ENCODE results near the gene FBXO21. TPM values are rescaled to one million over a fixed set of nuclear protein-coding genes. Genes with fewer than 3 reads are reported as not detected.
"Not testable (repeated sequence)": the region's sequence is repeated elsewhere in the genome, so short reads cannot be mapped to it uniquely, and the experiment has no call there.

Gene FBXO21
- total RNA-seq, 4 donors from 2014 or later, result 76.8 to 133 (median 87.7) TPM

DNA sequence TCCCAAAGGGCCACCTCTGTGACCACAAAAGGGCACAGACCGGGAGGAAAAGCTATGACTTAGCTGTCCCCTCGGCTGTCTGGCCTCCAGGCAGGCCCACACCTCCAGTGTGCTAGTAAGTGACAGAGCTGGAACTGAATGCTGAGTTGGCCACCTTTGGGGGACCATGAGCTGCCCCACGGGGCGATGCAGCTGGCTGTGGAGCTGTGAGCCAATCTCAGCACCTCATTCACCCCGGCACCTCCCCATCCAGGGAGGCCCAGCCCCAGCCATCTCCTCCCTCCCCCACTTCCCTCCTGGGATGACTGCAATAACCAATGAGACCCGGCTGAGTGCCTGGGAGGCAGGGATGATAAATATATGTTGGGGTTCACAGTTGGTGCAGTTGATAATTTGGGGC is 78.9 kb downstream of the FBXO21 start:
- H3K4me3 ChIP-seq (ENCODE audit: low read depth, poor library complexity, severe bottlenecking), result no peak overlapping the region
- TF ChIP-seq, protein P1, sequence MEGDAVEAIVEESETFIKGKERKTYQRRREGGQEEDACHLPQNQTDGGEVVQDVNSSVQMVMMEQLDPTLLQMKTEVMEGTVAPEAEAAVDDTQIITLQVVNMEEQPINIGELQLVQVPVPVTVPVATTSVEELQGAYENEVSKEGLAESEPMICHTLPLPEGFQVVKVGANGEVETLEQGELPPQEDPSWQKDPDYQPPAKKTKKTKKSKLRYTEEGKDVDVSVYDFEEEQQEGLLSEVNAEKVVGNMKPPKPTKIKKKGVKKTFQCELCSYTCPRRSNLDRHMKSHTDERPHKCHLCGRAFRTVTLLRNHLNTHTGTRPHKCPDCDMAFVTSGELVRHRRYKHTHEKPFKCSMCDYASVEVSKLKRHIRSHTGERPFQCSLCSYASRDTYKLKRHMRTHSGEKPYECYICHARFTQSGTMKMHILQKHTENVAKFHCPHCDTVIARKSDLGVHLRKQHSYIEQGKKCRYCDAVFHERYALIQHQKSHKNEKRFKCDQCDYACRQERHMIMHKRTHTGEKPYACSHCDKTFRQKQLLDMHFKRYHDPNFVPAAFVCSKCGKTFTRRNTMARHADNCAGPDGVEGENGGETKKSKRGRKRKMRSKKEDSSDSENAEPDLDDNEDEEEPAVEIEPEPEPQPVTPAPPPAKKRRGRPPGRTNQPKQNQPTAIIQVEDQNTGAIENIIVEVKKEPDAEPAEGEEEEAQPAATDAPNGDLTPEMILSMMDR (IDR thresholded peaks at IDR 0.05), result no peak
- TF ChIP-seq POLR2A (IDR thresholded peaks at IDR 0.05), result no peak
- intact Hi-C loops (cut with DNase I; ENCODE audit: low total_unique reads), result no loop called here
- WGBS, 2 donors, result 47 to 64% methylated on average over 4 to 6 of the region's 6 CpGs
- no peak for DNase-seq (ENCODE audit: low spot score in 2 of 2)

DNA sequence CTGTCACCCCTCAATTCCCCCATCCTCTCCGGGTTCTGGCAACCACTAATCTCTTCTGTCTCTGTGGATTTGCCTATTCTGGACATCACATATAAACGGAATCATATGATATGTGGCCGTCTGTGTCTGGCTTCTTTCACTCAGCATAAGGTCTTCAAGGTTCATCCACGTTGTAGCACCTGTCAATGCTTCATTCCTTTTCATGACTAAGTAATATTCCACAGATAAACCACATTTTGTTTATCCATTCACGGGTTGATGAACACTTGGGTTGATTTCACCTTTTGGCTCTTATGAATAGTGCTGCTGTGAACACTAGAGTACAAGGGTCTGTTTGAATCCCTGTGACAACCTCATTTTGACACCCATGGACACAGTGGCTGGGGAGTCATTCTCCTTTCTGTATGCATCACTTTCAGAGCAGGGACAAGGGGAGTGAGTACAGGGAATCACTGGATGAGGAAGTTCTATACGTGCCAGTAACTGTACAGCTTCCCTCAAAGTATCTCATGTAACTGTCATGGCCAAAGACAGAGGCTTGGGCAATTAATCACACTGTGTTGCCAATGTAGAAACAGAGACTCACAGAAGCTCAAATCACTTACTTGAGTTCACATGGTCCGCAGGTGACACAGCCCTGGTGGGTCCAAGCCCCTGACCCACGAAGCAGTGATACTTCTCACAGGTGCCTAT is 80.2 kb downstream of the FBXO21 start:
- TF ChIP-seq, protein P1 (IDR thresholded peaks at IDR 0.05), result no peak
- TF ChIP-seq POLR2A (IDR thresholded peaks at IDR 0.05), result no peak
- no peak overlapping the region for H3K4me3 ChIP-seq (ENCODE audit: low read depth, poor library complexity, severe bottlenecking)
- DNase-seq (ENCODE audit: low spot score in 2 of 2), result no peak
- 77 to 91% methylated on average over 8 of the region's 8 CpGs for WGBS, 2 donors
- intact Hi-C loops (cut with DNase I; ENCODE audit: low total_unique reads), result no loop called here

DNA sequence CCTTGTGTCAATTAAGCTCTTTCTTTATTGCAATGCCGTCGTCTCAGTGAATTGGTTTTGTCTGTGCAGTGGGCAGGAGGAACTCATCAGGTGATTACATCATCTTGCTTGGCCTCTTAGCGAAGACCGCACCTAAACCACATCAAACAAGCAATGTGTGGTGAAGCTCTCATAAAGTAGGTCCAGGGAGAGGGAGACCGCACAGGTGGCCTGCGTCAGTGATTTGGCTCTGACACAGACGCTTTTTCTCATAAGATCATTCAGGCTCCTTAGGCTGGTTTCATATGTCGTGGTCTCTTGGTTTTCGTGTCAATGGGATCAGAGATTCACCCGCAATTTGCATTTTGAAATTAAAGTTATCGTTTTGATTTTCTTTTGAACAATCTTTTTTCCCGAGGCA is 84.4 kb downstream of the FBXO21 start:
- no peak for DNase-seq (ENCODE audit: low spot score in 2 of 2)
- WGBS, 2 donors, result 71 to 74% methylated on average over 12 of the region's 12 CpGs
- intact Hi-C loops (cut with DNase I; ENCODE audit: low total_unique reads), result no loop called here
- TF ChIP-seq, protein P1 (IDR thresholded peaks at IDR 0.05), result no peak
- no peak for TF ChIP-seq POLR2A (IDR thresholded peaks at IDR 0.05)
- no peak overlapping the region for H3K4me3 ChIP-seq (ENCODE audit: low read depth, poor library complexity, severe bottlenecking)

DNA sequence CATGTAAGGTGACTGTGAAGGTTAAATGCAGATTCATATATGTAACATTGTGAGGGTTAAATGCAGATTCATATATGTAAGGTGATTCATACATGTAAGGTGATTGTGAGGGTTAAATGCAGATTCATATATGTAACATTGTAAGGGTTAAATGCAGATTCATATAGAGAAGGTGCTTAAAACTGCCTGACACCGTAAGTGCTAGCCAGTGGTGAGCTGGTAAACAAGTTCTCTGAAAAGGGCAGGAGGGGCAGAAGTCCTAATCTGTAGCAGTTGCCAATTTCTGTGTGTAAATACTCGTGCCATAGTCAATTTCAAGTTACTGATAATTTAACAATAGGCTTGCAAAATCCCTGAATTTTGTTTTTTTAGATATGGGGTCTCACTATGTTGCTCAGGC is 86.3 kb downstream of the FBXO21 start:
- intact Hi-C loops (cut with DNase I; ENCODE audit: low total_unique reads); H3K4me3 ChIP-seq (ENCODE audit: low read depth, poor library complexity, severe bottlenecking); DNase-seq (ENCODE audit: low spot score in 2 of 2): not testable (repeated sequence)
- 27 to 42% methylated on average over 2 of the region's 2 CpGs for WGBS, 2 donors

DNA sequence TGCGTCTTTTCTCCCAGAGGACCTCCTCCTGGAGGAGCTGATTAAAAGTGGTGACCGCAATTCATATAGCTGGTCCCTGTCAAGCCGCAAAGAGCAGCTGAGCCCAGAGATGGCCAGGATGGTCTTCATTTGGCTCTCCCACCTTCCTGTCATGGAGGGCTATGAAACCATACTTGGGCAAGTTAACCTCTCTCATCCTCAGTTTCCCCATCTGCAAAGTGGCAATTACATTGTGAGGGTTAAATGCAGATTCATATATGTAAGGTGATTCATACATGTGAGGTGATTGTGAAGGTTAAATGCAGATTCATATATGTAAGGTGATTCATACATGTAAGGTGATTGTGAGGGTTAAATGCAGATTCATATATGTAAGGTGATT is 87.5 kb downstream of the FBXO21 start:
- H3K4me3 ChIP-seq (ENCODE audit: low read depth, poor library complexity, severe bottlenecking), result no peak overlapping the region
- no peak for TF ChIP-seq POLR2A (IDR thresholded peaks at IDR 0.05)
- TF ChIP-seq, protein P1 (IDR thresholded peaks at IDR 0.05), result no peak
- intact Hi-C loops (cut with DNase I; ENCODE audit: low total_unique reads), result no loop called here
- DNase-seq (ENCODE audit: low spot score in 2 of 2), result no peak
- 60 to 62% methylated on average over 3 of the region's 3 CpGs for WGBS, 2 donors

DNA sequence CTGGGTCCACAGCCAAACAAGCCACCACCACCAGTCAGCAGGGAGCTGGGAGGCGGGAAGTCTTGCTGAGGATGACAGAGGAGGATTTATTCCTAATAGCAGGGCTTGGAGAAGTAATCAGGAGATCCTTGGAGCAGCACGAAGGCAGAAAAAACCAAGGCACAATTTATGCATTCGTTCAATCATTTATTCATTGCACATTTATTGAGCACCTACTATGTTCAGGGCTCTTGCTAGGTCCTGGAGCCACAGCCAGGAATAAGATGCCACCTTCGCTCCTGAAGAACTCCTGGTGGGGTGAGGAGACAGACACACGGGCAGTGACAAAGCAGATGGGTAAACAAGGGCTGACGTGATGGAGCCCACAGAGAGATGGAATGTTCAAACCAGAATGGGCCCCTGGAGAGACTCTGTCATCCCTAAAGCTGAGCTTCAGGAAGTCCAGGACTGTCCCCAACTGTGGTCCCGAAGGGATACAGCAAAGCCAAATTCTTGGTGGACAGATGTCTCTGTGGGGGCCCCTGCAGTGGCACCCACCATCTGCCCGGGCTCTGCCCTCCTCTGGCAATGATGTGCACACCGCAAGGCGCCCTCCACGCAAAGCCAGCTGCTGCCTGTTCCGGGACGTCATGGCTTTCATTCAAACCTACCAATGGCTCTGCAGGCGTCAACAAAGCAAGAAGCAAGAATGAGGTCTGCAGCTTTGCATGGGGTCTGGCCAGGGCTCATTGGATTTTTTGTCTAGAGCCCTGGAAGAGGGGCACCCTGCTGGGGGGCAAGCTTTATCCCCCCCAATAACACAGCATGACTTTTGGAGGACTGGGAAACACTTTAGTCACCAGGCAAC is 88.1 kb downstream of the FBXO21 start:
- H3K4me3 ChIP-seq (ENCODE audit: low read depth, poor library complexity, severe bottlenecking), result no peak overlapping the region
- TF ChIP-seq POLR2A (IDR thresholded peaks at IDR 0.05), result no peak
- TF ChIP-seq, protein P1 (IDR thresholded peaks at IDR 0.05), result no peak
- 44 to 54% methylated on average over 14 of the region's 14 CpGs for WGBS, 2 donors
- DNase-seq (ENCODE audit: low spot score in 2 of 2), result no peak
- intact Hi-C loops (cut with DNase I; ENCODE audit: low total_unique reads), result no loop called here
